ENCODE results near the gene PTPRK.

The PTPRK gene

GRCh38 chr6:128208078-128208477 lies 312.3 kb downstream of the PTPRK start:
- no peak for DNase-seq
- H3K4me3 ChIP-seq (ENCODE audit: low read depth, low read length) = no peak overlapping the region
- no peaks in the 10 kb centered on the region for H3K27me3 ChIP-seq (ENCODE audit: insufficient read depth, low read depth, severe bottlenecking)
- H3K9me3 ChIP-seq (ENCODE audit: severe bottlenecking) = no peaks in the 10 kb centered on the region
- TF ChIP-seq, protein P1, sequence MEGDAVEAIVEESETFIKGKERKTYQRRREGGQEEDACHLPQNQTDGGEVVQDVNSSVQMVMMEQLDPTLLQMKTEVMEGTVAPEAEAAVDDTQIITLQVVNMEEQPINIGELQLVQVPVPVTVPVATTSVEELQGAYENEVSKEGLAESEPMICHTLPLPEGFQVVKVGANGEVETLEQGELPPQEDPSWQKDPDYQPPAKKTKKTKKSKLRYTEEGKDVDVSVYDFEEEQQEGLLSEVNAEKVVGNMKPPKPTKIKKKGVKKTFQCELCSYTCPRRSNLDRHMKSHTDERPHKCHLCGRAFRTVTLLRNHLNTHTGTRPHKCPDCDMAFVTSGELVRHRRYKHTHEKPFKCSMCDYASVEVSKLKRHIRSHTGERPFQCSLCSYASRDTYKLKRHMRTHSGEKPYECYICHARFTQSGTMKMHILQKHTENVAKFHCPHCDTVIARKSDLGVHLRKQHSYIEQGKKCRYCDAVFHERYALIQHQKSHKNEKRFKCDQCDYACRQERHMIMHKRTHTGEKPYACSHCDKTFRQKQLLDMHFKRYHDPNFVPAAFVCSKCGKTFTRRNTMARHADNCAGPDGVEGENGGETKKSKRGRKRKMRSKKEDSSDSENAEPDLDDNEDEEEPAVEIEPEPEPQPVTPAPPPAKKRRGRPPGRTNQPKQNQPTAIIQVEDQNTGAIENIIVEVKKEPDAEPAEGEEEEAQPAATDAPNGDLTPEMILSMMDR (IDR thresholded peaks at IDR 0.05; ENCODE audit: low read depth, low read length) = no peak
- no peak overlapping the region for H3K27ac ChIP-seq
- no peaks in the 10 kb centered on the region for H3K36me3 ChIP-seq

- Histone ChIP-seq H3K27me3 (ENCODE audit: insufficient read depth, low read depth, severe bottlenecking) (no peaks in the 10 kb centered on the region), H3K9me3 (ENCODE audit: severe bottlenecking) (no peaks in the 10 kb centered on the region), H3K36me3 (no peaks in the 10 kb centered on the region), H3K4me3 (ENCODE audit: low read depth, low read length) (no peak overlapping the region), H3K27ac (no peak overlapping the region)
- no peak for DNase-seq
- TF ChIP-seq, protein P1 (IDR thresholded peaks at IDR 0.05; ENCODE audit: low read depth, low read length) = no peak
These were observed 313.6 kb downstream of the PTPRK start for GRCh38 chr6:128206610-128207426.

GRCh38 chr6:128204616-128205015 lies 315.8 kb downstream of the PTPRK start:
- TF ChIP-seq, protein P1 (IDR thresholded peaks at IDR 0.05; ENCODE audit: low read depth, low read length) = no peak
- no peaks in the 10 kb centered on the region for H3K36me3 ChIP-seq
- no peak for DNase-seq
- no peaks in the 10 kb centered on the region for H3K27me3 ChIP-seq (ENCODE audit: insufficient read depth, low read depth, severe bottlenecking)
- H3K9me3 ChIP-seq (ENCODE audit: severe bottlenecking) = no peaks in the 10 kb centered on the region
- H3K4me3 ChIP-seq (ENCODE audit: low read depth, low read length) = no peak overlapping the region
- no peak overlapping the region for H3K27ac ChIP-seq

GRCh38 chr6:128202169-128202765 lies 318.1 kb downstream of the PTPRK start:
- no peak overlapping the region for H3K27ac ChIP-seq
- no peak overlapping the region for H3K4me3 ChIP-seq (ENCODE audit: low read depth, low read length)
- no peak for DNase-seq
- no peaks in the 10 kb centered on the region for H3K9me3 ChIP-seq (ENCODE audit: severe bottlenecking)
- H3K27me3 ChIP-seq (ENCODE audit: insufficient read depth, low read depth, severe bottlenecking) = no peaks in the 10 kb centered on the region
- TF ChIP-seq, protein P1 (IDR thresholded peaks at IDR 0.05; ENCODE audit: low read depth, low read length) = no peak
- H3K36me3 ChIP-seq = no peaks in the 10 kb centered on the region

DNA sequence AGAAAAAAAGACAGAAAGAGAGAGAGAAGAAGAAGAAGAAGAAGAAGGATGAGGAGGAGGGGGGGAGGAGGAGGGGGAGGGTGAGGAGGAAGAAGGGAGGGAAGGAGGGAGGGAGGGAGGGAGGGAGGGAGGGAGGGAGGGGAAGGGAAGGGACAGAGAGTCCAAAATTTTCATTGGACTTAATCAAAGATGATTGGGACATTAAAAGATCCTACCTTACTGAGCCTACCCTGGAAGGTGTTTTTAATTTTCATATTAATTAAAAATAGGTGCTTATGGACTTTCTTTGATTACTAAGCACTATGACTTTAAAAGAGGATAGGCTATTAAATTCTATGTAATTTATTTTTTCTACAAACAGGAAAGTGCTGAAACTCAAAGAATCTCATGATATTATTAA lies 319.6 kb downstream of the PTPRK start:
- Histone ChIP-seq H3K27me3 (ENCODE audit: insufficient read depth, low read depth, severe bottlenecking) (no peaks in the 10 kb centered on the region), H3K9me3 (ENCODE audit: severe bottlenecking) (no peaks in the 10 kb centered on the region), H3K27ac (no peak overlapping the region), H3K36me3 (no peaks in the 10 kb centered on the region), H3K4me3 (ENCODE audit: low read depth, low read length) (no peak overlapping the region)
- TF ChIP-seq, protein P1 (IDR thresholded peaks at IDR 0.05; ENCODE audit: low read depth, low read length) = no peak
- no peak for DNase-seq
